H9 (cell line): ENCODE measurements around the gene PAPOLG. TPM values are rescaled to one million over a fixed set of nuclear protein-coding genes. Genes with fewer than 3 reads are reported as not detected.

Source experiments
- DNase-seq: peaks from one replicate; pipeline ENCODE4 v3.0.0-alpha.2; 2017
- H2AFZ ChIP-seq: one replicate; pipeline ENCODE4 v1.6.1; 2013; ENCODE audit warnings: mild to moderate bottlenecking, low read length, control low read depth, moderate library complexity
- H2AK5ac ChIP-seq: 2 replicates; pipeline ENCODE4 v1.6.1; 2013; ENCODE audit warnings: low read length, control low read depth, mixed read lengths; ENCODE audit not compliant: insufficient read length
- H2BK120ac ChIP-seq: one replicate; pipeline ENCODE4 v1.6.1; 2013; ENCODE audit warnings: low read depth, mild to moderate bottlenecking, low read length, control low read depth, inconsistent platforms; ENCODE audit not compliant: poor library complexity, severe bottlenecking
- H2BK12ac ChIP-seq: 2 replicates; pipeline ENCODE4 v1.6.1; 2013; ENCODE audit warnings: low read length, control low read depth, mixed read lengths, low read depth; ENCODE audit not compliant: insufficient read length
- H2BK15ac ChIP-seq: 2 replicates; pipeline ENCODE4 v1.6.1; 2013; ENCODE audit warnings: low read depth, low read length, control low read depth
- H2BK20ac ChIP-seq: one replicate; pipeline ENCODE4 v1.6.1; 2013; ENCODE audit warnings: low read depth, mild to moderate bottlenecking, low read length, control low read depth, inconsistent platforms; ENCODE audit not compliant: poor library complexity, severe bottlenecking
- H2BK5ac ChIP-seq: 2 replicates; pipeline ENCODE4 v1.6.1; 2013; ENCODE audit warnings: low read length, control low read depth, mixed read lengths; ENCODE audit not compliant: insufficient read length
- H3K14ac ChIP-seq: 2 replicates; pipeline ENCODE4 v1.6.1; 2013; ENCODE audit warnings: low read length, control low read depth; ENCODE audit not compliant: insufficient read depth
- H3K18ac ChIP-seq: 2 replicates; pipeline ENCODE4 v1.6.1; 2013; ENCODE audit warnings: low read depth, mild to moderate bottlenecking, mixed read lengths, low read length, control low read depth; ENCODE audit not compliant: insufficient read length
- H3K23ac ChIP-seq: 2 replicates; pipeline ENCODE4 v1.6.1; 2013; ENCODE audit warnings: low read length, control low read depth, mixed read lengths, low read depth; ENCODE audit not compliant: insufficient read length
- H3K23me2 ChIP-seq: 2 replicates; pipeline ENCODE4 v1.6.1; 2013; ENCODE audit warnings: low read depth, mild to moderate bottlenecking, mixed read lengths, low read length, control low read depth; ENCODE audit not compliant: insufficient read length, poor library complexity, severe bottlenecking
- H3K27ac ChIP-seq: 2 replicates; pipeline ENCODE4 v1.5.1; 2013; ENCODE audit warnings: low read length, control low read depth, mixed read lengths, low read depth; ENCODE audit not compliant: insufficient read length
- H3K27me3 ChIP-seq: 2 replicates; pipeline ENCODE4 v1.6.1; 2013; ENCODE audit warnings: low read length, control low read depth, inconsistent platforms; ENCODE audit not compliant: insufficient read depth
- H3K4ac ChIP-seq: 2 replicates; pipeline ENCODE4 v1.6.1; 2013; ENCODE audit warnings: low read depth, mild to moderate bottlenecking, control low read depth, inconsistent platforms, low read length, moderate library complexity
- H3K4me1 ChIP-seq: 2 replicates; pipeline ENCODE4 v1.6.1; 2013; ENCODE audit warnings: low read length, control low read depth, inconsistent platforms; ENCODE audit not compliant: insufficient read depth
- H3K4me2 ChIP-seq: 2 replicates; pipeline ENCODE4 v1.6.1; 2013; ENCODE audit warnings: low read length, control low read depth, mixed read lengths; ENCODE audit not compliant: insufficient read length, insufficient read depth
- H3K56ac ChIP-seq: 2 replicates; pipeline ENCODE4 v1.6.1; 2013; ENCODE audit warnings: low read depth, mild to moderate bottlenecking, mixed read lengths, low read length, control low read depth; ENCODE audit not compliant: insufficient read length
- H3K79me1 ChIP-seq: 2 replicates; pipeline ENCODE4 v1.6.1; 2013; ENCODE audit warnings: low read depth, mild to moderate bottlenecking, moderate library complexity, low read length, control low read depth, inconsistent platforms; ENCODE audit not compliant: insufficient read depth, poor library complexity, severe bottlenecking
- H3K79me2 ChIP-seq: 2 replicates; pipeline ENCODE4 v1.6.1; 2013; ENCODE audit warnings: low read length, control low read depth, inconsistent platforms; ENCODE audit not compliant: insufficient read depth
- H3K9ac ChIP-seq: 2 replicates; pipeline ENCODE4 v1.6.1; 2013; ENCODE audit warnings: low read length, control low read depth, mixed read lengths; ENCODE audit not compliant: insufficient read length; ENCODE audit errors: extremely low read depth
- H3K9me3 ChIP-seq: one replicate; pipeline ENCODE4 v1.6.1; 2013; ENCODE audit warnings: low read depth, low read length, inconsistent platforms; ENCODE audit not compliant: control insufficient read depth
- H3T11ph ChIP-seq: one replicate; pipeline ENCODE4 v1.6.1; 2013; ENCODE audit warnings: mild to moderate bottlenecking, low read length, control low read depth, inconsistent platforms
- H4K20me1 ChIP-seq: one replicate; pipeline ENCODE4 v1.6.1; 2013; ENCODE audit not compliant: control insufficient read depth, insufficient read length, insufficient read depth
- H4K5ac ChIP-seq: 2 replicates; pipeline ENCODE4 v1.6.1; 2013; ENCODE audit warnings: low read depth, mild to moderate bottlenecking, mixed read lengths, low read length, control low read depth; ENCODE audit not compliant: insufficient read length
- H4K8ac ChIP-seq: replicated peaks from 2 replicates; pipeline ENCODE4 v1.6.1; 2013; ENCODE audit warnings: low read length, control low read depth, mixed read lengths, low read depth; ENCODE audit not compliant: insufficient read length
- H4K91ac ChIP-seq: 2 replicates; pipeline ENCODE4 v1.6.1; 2013; ENCODE audit warnings: low read depth, mild to moderate bottlenecking, moderate library complexity, mixed read lengths, low read length, control low read depth; ENCODE audit not compliant: insufficient read length
- H3K27ac Mint-ChIP-seq, 3 experiments: 2 replicates in 2 of 3; 3 replicates in 1 of 3; pipeline ENCODE4 v1.8.0; 2020 to 2021; ENCODE audit warnings: mixed read lengths in 3 of 3, mild to moderate bottlenecking in 1 of 3, moderate library complexity in 1 of 3
- H3K27me3 Mint-ChIP-seq: 2 replicates; pipeline ENCODE4 v1.8.0; 2021; ENCODE audit warnings: low read depth, mild to moderate bottlenecking, moderate library complexity, mixed read lengths
- H3K36me3 Mint-ChIP-seq, 3 experiments: 2 replicates in 2 of 3; 3 replicates in 1 of 3; pipeline ENCODE4 v1.8.0; 2020 to 2021; ENCODE audit warnings: low read depth in 3 of 3, mixed read lengths in 3 of 3; ENCODE audit not compliant: insufficient read depth in 1 of 3
- H3K4me1 Mint-ChIP-seq, 2 experiments: 2 replicates each; pipeline ENCODE4 v1.8.0; 2020; ENCODE audit warnings: mixed read lengths in 2 of 2
- H3K4me3 Mint-ChIP-seq, 2 experiments: 2 replicates in 1 of 2; 3 replicates in 1 of 2; pipeline ENCODE4 v1.8.0; 2020 to 2021; ENCODE audit warnings: mild to moderate bottlenecking in 2 of 2, mixed read lengths in 2 of 2, moderate library complexity in 1 of 2
- H3K9me3 Mint-ChIP-seq, 2 experiments: 2 replicates in 1 of 2; 3 replicates in 1 of 2; pipeline ENCODE4 v1.8.0; 2020; ENCODE audit warnings: mild to moderate bottlenecking in 2 of 2, mixed read lengths in 2 of 2, moderate library complexity in 1 of 2
- WGBS: extraction: QIAGEN DNeasy Blood & Tissue Kit; methylation state at CpG from one replicate; pipeline ENCODE4 v1.1.7; 2013; ENCODE audit warnings: missing lambda C conversion rate, low lambda C conversion rate, mixed read lengths; ENCODE audit not compliant: insufficient read length; ENCODE audit errors: extremely low coverage; 5-methylcytosine and 5-hydroxymethylcytosine counted together
- total RNA-seq: library from RNA; stranded (reverse); gene quantifications from 2 replicates; pipeline ENCODE4 v1.2.1, GENCODE V29; 2021
- TF ChIP-seq, protein P1 (sequence below): fragments of 200-600 bp; sonication (generic); conservative IDR thresholded peaks from 3 replicates; pipeline ENCODE4 v1.8.0; 2021; ENCODE audit warnings: antibody characterized with exemption, mild to moderate bottlenecking

Gene PAPOLG
- total RNA-seq, 1 experiment from 2014 or later = 19.2 TPM

- H3K27me3 Mint-ChIP-seq = no peaks in the 10 kb centered on the region
Observed at GRCh38 chr2:60775048-60775639, 19.1 kb downstream of the PAPOLG start.

More at GRCh38 chr2:60775048-60775639, 19.1 kb downstream of the PAPOLG start:
- Histone ChIP-seq H3K18ac (no peak overlapping the region), H3K79me2 (no peaks in the 10 kb centered on the region), H3K23ac (no peak overlapping the region), H3K27me3 (no peaks in the 10 kb centered on the region), H2BK120ac (no peak overlapping the region), H4K91ac (no peak overlapping the region), H3K4me2 (no peak overlapping the region), H2AFZ (no peak overlapping the region), H2BK12ac (no peak overlapping the region), H3K56ac (no peak overlapping the region), H4K5ac (no peak overlapping the region), H2BK20ac (no peak overlapping the region), H3K79me1 (no peaks in the 10 kb centered on the region), H3T11ph (no peak overlapping the region), H3K9me3 (no peaks in the 10 kb centered on the region), H4K8ac (no peak overlapping the region), H3K14ac (no peak overlapping the region), H3K23me2 (no peaks in the 10 kb centered on the region), H3K27ac (no peak overlapping the region), H2AK5ac (no peak overlapping the region), H3K9ac (no peak overlapping the region), H2BK15ac (no peak overlapping the region), H4K20me1 (no peaks in the 10 kb centered on the region), H2BK5ac (no peak overlapping the region), H3K4ac (no peak overlapping the region), H3K4me1 (no peaks in the 10 kb centered on the region)
- no peak overlapping the region for H3K27ac Mint-ChIP-seq
- WGBS = no CpG with 5 or more reads among the region's 2 CpGs
- TF ChIP-seq, protein P1, sequence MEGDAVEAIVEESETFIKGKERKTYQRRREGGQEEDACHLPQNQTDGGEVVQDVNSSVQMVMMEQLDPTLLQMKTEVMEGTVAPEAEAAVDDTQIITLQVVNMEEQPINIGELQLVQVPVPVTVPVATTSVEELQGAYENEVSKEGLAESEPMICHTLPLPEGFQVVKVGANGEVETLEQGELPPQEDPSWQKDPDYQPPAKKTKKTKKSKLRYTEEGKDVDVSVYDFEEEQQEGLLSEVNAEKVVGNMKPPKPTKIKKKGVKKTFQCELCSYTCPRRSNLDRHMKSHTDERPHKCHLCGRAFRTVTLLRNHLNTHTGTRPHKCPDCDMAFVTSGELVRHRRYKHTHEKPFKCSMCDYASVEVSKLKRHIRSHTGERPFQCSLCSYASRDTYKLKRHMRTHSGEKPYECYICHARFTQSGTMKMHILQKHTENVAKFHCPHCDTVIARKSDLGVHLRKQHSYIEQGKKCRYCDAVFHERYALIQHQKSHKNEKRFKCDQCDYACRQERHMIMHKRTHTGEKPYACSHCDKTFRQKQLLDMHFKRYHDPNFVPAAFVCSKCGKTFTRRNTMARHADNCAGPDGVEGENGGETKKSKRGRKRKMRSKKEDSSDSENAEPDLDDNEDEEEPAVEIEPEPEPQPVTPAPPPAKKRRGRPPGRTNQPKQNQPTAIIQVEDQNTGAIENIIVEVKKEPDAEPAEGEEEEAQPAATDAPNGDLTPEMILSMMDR = no peak
- no peak for DNase-seq
- H3K4me3 Mint-ChIP-seq = no peak overlapping the region
- H3K36me3 Mint-ChIP-seq = peaks cover 23 to 84% (median 72%) of the 10 kb centered on the region in 3 experiments; a peak in 6 of 7 replicates
- no peaks in the 10 kb centered on the region for H3K4me1 Mint-ChIP-seq
- no peaks in the 10 kb centered on the region for H3K9me3 Mint-ChIP-seq
